ENCODE data around the gene DNAJC4. TPM values are rescaled to one million over a fixed set of nuclear protein-coding genes. Genes with fewer than 3 reads are reported as not detected.

DNAJC4 gene
- total RNA-seq, 1 donor from 2014 or later, result 39.5 TPM

DNA sequence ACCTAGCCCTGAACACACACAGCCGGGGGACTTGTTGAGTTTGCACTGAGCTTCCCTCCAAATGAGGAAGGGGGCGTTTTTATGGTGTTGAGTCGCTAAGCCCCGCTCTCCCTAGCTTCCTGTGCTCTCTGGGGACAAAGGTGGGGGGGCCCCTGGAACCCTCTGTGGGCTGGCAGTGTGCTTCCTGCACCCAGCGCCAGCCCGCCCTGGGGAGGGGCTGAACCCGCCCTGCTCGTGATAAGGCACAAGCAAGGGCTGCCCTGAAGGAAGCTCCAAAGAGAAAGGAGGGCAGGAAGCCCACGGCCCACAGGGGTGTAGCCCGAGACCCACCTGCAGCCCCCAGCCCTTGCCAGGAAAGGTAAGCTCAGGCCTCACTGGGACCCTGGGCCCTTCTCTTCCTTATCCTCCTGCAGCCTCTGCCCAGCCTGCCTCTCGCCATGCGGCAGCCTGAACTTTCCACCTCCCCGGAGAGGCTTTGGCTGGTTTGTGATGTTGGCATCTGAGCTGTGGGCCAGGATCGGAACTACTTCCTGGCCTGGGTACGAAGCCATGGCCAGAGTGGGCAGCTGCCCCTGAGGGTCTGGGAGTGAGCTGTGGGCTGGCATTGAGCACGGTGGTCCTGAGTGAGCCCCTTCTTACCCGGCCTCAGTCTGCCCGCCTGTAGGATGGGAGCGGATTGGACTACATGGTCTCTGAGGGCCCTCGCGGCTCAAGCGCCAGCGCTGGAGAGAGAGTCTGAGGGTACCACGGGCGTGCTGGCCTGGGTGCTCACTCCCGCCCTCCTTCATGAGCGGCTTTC, 23.7 kb upstream of the DNAJC4 start, which contains the start of gene FERMT3:
Gene FERMT3 (plus strand): TSS at position 265 of the 799 bp plus-strand sequence. CDS start 644 bp downstream, outside the sequence.
- Histone ChIP-seq H3K4me3 (peak within 1 kb of the TSS; percentile 64), H3K4me1 (peaks cover 50% of the 10 kb centered on the region)
- no peak for TF ChIP-seq CTCF (IDR thresholded peaks at IDR 0.05)

GRCh38 chr11:64207256-64208085, 22.9 kb upstream of the DNAJC4 start:
- peak; percentile 79 for DNase-seq
- no peak for TF ChIP-seq CTCF (IDR thresholded peaks at IDR 0.05)
- H3K36me3 ChIP-seq, result peaks cover 54% of the 10 kb centered on the region
- H3K4me3 ChIP-seq, result peak overlapping the region; percentile 64
- intact Hi-C loops (cut with DNase I), result no loop called here
- H3K9me3 ChIP-seq, result no peaks in the 10 kb centered on the region
- H3K27ac ChIP-seq, result peak overlapping the region; percentile 85
- ATAC-seq, result peak; percentile 58
- peaks cover 50% of the 10 kb centered on the region for H3K4me1 ChIP-seq
- no peaks in the 10 kb centered on the region for H3K27me3 ChIP-seq (ENCODE audit: low read depth)

More for the DNA sequence above, 23.7 kb upstream of the DNAJC4 start, which contains the start of gene FERMT3:
- Histone ChIP-seq H3K36me3 (peaks cover 54% of the 10 kb centered on the region), H3K27me3 (ENCODE audit: low read depth) (no peaks in the 10 kb centered on the region), H3K9me3 (no peaks in the 10 kb centered on the region), H3K27ac (peak within 1 kb of the TSS; percentile 85)
- peak; percentile 89 for DNase-seq
- intact Hi-C loops (cut with DNase I), result no loop called here
- ATAC-seq, result peak; percentile 66 to 77

DNA sequence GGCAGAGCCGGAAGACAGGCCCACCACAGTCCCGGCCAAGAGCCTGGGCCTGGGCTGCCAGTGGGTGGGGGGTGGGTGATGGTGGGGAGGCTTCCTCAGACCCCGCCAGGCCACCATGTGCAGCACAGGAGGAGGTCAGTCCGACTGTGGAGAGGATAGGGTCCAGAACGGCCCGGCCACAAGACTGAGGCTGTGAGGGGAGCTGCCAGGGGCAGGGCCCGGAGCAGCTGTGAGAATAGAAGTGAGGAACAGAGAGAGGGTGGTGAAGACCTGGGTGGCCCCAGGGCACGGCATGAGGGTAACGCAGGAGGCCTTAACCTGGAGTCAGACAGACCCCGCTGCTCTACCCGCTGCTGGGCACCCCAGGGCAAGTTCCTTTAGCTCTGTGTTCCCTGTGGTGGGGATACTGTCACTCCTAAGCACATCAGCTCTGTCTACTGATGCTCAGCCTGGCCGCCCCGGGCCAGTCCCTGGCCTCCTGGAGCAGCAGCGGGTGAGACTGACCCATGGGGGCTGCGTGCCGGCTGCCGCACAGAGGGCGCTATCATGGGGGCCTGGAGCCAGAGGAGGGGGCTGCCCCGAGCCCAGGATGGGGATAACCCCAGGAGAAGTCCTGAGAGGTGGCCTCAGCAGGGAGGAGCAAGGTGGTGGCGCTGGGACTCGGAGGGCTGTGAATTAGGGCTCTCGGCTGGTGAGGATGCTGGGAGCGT, 22.1 kb upstream of the DNAJC4 start:
- no peak for TF ChIP-seq CTCF (IDR thresholded peaks at IDR 0.05)
- Histone ChIP-seq H3K4me3 (peak overlapping the region; percentile 64), H3K4me1 (peaks cover 50% of the 10 kb centered on the region), H3K27ac (peak overlapping the region; percentile 85), H3K36me3 (peaks cover 51% of the 10 kb centered on the region), H3K27me3 (ENCODE audit: low read depth) (no peaks in the 10 kb centered on the region), H3K9me3 (no peaks in the 10 kb centered on the region)
- intact Hi-C loops (cut with DNase I), result no loop called here
- DNase-seq (no peak), ATAC-seq (no peak)

DNA sequence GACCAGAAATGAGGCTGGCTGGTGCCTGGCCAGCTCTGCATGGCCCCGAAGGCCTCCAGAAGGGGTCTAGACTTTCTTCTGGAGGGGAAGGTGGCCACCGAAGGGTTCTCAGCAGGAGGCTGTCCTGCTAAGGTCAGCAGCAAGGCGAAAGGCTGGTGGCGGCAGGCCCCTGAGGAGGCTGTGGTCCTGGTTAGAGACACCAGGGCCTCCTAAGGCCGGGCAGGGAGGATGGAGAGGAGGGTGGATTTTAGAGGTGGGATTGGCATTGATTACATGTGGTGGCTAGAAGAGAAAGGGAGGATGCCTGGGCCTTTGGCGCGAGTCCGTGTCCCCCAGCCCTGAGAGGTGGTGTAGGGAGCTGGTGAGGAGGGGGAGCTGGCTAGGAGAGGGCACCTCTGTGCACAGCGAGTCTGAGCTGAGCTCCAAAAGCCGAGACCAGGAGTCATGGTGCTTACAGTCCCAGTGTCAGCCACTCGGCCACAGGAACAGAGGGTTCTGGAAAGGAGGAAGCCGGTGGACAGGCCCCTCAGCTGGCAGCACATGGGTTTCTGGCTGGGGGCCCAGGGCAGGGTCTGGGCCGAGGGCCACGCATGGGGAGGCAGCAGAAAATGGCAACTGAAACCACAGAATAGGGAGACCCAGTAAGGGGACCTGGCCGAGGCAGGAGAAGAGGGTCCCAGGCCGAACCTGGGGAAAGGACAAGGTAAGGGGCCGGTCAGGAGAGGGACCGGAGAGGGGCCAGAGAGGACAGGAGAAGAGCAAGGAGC, 21.4 kb upstream of the DNAJC4 start:
- peaks cover 49% of the 10 kb centered on the region for H3K4me1 ChIP-seq
- intact Hi-C loops (cut with DNase I), result no loop called here
- no peaks in the 10 kb centered on the region for H3K27me3 ChIP-seq (ENCODE audit: low read depth)
- H3K36me3 ChIP-seq, result peaks cover 44% of the 10 kb centered on the region
- H3K27ac ChIP-seq, result peak overlapping the region; percentile 85
- DNase-seq, result no peak
- no peak overlapping the region for H3K4me3 ChIP-seq
- no peak for ATAC-seq
- TF ChIP-seq CTCF (IDR thresholded peaks at IDR 0.05), result no peak
- H3K9me3 ChIP-seq, result no peaks in the 10 kb centered on the region

GRCh38 chr11:64209563-64209843, 20.8 kb upstream of the DNAJC4 start:
- no peak for ATAC-seq
- H3K9me3 ChIP-seq, result no peaks in the 10 kb centered on the region
- H3K36me3 ChIP-seq, result peaks cover 46% of the 10 kb centered on the region
- peaks cover 43% of the 10 kb centered on the region for H3K4me1 ChIP-seq
- intact Hi-C loops (cut with DNase I), result no loop called here
- TF ChIP-seq CTCF (IDR thresholded peaks at IDR 0.05), result no peak
- DNase-seq, result no peak
- H3K4me3 ChIP-seq, result no peak overlapping the region
- no peaks in the 10 kb centered on the region for H3K27me3 ChIP-seq (ENCODE audit: low read depth)
- no peak overlapping the region for H3K27ac ChIP-seq

Measured in lower lobe of right lung (tissue), 2 donors.